Measurements from ENCODE around the gene MYRFL.

DNA sequence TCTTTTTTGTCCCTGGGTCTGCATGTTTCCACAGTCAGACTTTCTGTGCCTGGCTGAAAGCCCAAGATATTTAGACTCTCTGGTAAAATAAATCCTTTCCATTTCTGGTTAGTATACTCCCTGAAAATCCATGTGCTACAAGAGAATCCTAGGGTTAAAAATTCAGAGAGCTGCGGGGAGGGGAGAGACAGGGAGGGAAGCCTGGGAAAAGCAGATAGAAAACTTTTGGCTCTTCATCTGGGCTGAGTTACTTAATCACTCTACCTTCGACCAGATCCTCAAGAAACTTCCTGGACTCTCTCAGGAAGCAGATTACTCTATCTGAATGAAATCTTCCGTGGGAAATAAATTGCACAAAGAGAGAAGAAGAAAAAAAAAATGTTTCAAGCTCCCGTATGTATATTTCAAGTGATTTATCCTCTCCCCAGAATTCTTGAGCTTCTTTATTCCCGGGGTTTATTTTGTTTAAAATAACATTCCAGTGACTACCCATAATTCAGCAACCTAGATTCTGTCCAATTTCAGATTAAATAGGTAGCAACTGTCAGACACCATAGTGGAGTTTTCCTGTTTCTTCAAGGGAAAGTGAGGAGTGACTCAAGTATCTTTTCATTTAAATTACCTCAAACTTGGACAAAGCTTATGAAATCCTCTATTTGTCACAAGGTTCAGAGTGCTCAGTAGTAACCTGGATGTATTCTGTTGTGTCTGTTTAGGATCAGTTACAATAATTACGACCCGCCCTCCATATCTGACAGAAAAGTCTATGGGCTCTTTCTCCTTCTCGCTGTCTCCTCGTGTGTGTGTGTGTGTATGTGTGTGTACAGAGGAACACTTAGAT, 163.7 kb downstream of the MYRFL start:
- TF ChIP-seq, protein P1, sequence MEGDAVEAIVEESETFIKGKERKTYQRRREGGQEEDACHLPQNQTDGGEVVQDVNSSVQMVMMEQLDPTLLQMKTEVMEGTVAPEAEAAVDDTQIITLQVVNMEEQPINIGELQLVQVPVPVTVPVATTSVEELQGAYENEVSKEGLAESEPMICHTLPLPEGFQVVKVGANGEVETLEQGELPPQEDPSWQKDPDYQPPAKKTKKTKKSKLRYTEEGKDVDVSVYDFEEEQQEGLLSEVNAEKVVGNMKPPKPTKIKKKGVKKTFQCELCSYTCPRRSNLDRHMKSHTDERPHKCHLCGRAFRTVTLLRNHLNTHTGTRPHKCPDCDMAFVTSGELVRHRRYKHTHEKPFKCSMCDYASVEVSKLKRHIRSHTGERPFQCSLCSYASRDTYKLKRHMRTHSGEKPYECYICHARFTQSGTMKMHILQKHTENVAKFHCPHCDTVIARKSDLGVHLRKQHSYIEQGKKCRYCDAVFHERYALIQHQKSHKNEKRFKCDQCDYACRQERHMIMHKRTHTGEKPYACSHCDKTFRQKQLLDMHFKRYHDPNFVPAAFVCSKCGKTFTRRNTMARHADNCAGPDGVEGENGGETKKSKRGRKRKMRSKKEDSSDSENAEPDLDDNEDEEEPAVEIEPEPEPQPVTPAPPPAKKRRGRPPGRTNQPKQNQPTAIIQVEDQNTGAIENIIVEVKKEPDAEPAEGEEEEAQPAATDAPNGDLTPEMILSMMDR (IDR thresholded peaks at IDR 0.05): no peak
- no peak for TF ChIP-seq POLR2A (IDR thresholded peaks at IDR 0.05)
